ENCODE measurements around the gene MAST4.

GRCh38 chr5:66567474-66567873 is 28.7 kb upstream of the MAST4 start:
- TF ChIP-seq CTCF (conservative IDR thresholded peaks at IDR 0.05 in 1 of 2, IDR thresholded peaks at IDR 0.05 in 1 of 2; ENCODE audit: low read depth in 1 of 2, low read length in 2 of 2) (no peak), EZH2 (IDR thresholded peaks at IDR 0.05; ENCODE audit: low read length, missing control alignments) (no peak)

Data from fibroblast of lung (primary cell).